ENCODE measurements around the gene SPINK1. TPM values are rescaled to one million over a fixed set of nuclear protein-coding genes. Genes with fewer than 3 reads are reported as not detected.
"Not testable (repeated sequence)": the region's sequence is repeated elsewhere in the genome, so short reads cannot be mapped to it uniquely, and the experiment has no call there.

SPINK1 gene
- polyA plus RNA-seq, 3 donors: 21.3 to 20,988 (median 136) TPM

GRCh38 chr5:147821766-147822165 is 9.7 kb downstream of the SPINK1 start:
- 48 to 83% (median 82%) methylated on average over 5 of the region's 5 CpGs for WGBS, 3 donors
- H3K27ac ChIP-seq (ENCODE audit: low read depth, low read length): no peak overlapping the region

GRCh38 chr5:147819261-147819770 is 12.2 kb downstream of the SPINK1 start:
- WGBS, 3 donors: 32 to 69% (median 41%) methylated on average over 1 of the region's 1 CpG
- no peak overlapping the region for H3K27ac ChIP-seq (ENCODE audit: low read depth, low read length)

DNA sequence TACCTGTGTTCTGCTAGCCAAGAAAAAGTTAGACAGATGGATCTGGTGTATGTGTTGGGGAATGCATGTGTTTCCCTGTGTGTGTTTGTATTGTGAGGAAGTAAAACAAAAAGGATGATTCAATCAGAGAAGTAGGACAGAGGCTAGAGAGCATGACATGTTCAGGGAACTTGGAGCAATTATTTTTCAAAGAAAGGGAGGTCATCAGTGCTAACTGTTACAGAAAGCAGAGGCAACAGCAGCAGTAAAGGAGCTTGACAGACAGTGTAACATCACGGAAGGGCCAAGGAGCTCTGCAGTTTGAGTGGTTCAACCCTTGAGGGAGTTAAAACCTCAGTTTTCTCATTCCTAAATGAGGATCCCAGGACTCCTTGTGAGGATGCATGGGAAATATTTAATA is 13.2 kb downstream of the SPINK1 start:
- 44 to 48% (median 46%) methylated on average over 1 of the region's 1 CpG for WGBS, 3 donors
- H3K27ac ChIP-seq (ENCODE audit: low read depth, low read length): no peak overlapping the region

- H3K27ac ChIP-seq (ENCODE audit: low read depth, low read length): no peak overlapping the region
- WGBS, 3 donors: 69 to 80% (median 79%) methylated on average over 1 of the region's 1 CpG
Measured at GRCh38 chr5:147813696-147814095, 17.8 kb downstream of the SPINK1 start.

DNA sequence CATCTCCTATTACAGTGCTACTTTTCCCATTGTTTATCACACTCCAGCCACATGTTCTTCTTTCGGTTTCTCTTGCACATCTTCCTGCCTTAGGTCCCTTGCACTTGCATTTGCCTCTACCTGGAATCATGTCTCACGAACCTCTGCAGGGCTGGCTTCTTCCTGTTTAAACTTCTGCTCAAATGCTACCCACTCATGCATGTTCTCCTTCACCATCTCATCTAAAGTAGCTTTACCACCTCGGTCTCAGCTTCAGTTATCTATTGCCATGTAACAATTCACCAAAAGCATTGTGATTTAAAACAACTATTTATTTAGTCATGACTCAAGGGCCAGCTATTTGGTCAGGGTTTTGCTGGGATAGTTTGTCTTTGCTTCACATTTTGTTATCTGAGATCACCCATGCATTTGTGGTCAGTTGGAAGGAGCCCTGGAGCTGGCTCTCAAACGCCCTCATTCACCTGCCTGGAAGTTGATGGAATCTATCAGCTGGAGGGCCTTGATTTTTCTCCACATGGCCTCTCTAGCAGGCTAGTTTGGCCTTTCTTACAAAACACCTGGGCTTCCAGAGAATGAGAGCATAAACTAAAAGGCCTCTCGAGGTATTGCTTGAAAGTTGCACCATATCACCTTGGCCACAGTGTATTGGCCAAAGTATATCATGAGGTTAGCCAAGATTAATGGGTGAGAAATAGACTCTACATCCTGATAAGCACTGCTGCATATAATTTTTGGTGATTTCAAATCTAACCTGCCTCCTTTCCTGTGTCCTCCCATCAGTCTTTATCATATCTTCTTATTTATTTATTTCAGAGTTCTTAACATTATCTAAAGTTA is 21.4 kb downstream of the SPINK1 start:
- H3K27ac ChIP-seq (ENCODE audit: low read depth, low read length): no peak overlapping the region
- 44 to 62% (median 50%) methylated on average over 5 of the region's 5 CpGs for WGBS, 3 donors

GRCh38 chr5:147805030-147805454 is 26.4 kb downstream of the SPINK1 start:
- WGBS, 3 donors: 37 to 67% (median 51%) methylated on average over 6 of the region's 6 CpGs

GRCh38 chr5:147804334-147804733 is 27.1 kb downstream of the SPINK1 start:
- H3K27ac ChIP-seq (ENCODE audit: low read depth, low read length): no peak overlapping the region
- WGBS, 3 donors: 70 to 86% (median 72%) methylated on average over 3 of the region's 3 CpGs

More at GRCh38 chr5:147805030-147805454, 26.4 kb downstream of the SPINK1 start:
- no peak overlapping the region for H3K27ac ChIP-seq (ENCODE audit: low read depth, low read length)

DNA sequence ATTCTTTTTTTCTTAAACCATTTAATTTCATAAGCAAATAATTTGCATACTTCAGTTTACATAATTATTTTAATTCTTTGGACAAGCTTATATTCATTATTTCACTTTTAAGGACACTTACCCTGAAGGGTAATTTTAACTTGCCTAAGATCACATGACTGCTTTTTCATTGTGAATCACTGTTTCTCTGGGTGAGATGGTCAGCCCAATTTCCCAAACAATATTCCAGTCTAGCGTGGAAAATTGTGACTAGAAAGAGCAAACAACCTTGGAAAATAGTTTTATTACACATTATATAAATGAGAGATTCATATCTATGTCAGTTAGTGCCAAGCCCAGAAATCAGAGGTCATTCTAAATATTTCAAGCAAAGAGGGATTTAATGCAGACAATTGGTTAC is 27.5 kb downstream of the SPINK1 start:
- no peak overlapping the region for H3K27ac ChIP-seq (ENCODE audit: low read depth, low read length)
- WGBS, 3 donors: 0 to 35% (median 0%) methylated on average over 1 of the region's 1 CpG

DNA sequence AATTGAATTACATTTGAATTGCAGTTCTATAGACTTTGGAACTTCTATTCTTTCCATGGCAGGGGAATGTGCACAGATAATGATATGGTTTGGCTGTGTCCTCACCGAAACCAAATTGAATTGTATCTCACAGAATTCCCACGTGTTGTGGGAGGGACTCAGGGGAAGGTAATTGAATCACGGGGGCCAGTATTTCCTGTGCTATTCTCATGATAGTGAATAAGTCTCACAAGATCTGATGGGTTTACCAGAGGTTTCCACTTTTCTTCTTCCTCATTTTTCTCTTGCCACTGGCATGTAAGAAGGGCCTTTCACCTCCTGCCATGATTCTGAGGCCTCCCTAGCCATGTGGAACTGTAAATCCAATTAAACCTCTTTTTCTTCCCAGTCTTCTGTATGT is 28.3 kb downstream of the SPINK1 start:
- 48 to 79% (median 59%) methylated on average over 3 of the region's 3 CpGs for WGBS, 3 donors
- H3K27ac ChIP-seq (ENCODE audit: low read depth, low read length): not testable (repeated sequence)

GRCh38 chr5:147801461-147801860 is 30.0 kb downstream of the SPINK1 start:
- H3K27ac ChIP-seq (ENCODE audit: low read depth, low read length): no peak overlapping the region
- WGBS, 3 donors: 71 to 80% (median 79%) methylated on average over 1 of the region's 1 CpG

DNA sequence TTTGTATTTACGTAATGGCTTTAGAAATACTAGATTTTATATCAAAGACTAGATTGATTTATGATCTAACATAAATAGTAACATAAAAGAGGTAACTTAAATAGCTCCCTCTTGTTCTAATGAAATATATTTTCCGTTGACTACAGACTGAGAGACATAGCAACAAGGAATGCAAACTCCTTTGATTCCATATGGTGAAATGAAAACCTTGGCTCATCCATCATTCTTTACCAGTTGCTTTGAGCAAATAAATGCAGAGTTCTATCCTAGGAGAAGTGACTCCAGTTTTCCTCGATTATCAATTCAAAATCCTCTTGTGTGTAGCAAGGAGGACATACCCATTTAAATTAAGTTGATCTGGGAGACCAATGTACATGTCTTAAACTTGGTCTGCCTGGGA is 31.0 kb downstream of the SPINK1 start:
- 74 to 89% (median 75%) methylated on average over 3 of the region's 3 CpGs for WGBS, 3 donors
- H3K27ac ChIP-seq (ENCODE audit: low read depth, low read length): no peak overlapping the region

DNA sequence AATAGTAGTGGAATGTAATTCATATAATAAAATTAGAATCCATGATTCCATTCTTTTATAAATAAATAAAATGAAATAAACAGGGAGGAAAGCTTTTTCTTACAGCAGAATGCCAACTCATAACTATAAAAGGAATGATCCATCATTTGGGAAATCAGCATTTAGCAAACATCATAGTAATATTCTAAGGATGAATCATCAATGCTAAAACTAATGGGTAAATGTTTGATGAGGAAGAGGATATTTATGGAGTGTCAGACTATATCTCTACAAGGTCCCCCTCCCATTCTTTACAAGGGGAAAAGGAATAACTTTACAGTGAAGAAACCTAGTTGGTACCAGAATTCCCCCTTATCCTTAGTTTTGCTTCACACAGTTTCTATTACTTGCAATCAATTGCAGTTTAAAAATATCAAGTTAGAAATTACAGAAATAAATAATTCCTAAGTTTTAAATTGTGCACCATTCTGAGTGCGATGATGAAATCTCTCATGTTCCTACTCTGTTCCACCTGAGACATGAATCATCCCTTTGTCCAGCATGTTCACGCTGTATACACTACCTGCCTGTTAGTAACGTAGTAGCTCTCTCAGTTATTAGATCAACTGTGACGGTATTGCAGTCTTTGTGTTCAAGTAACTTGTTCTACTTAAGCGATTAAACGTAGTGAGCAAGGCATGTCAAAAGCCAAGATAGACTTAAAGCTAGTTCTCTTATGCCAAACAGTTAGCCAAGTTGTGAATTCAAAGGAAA is 34.7 kb downstream of the SPINK1 start:
- 71 to 78% (median 77%) methylated on average over 6 of the region's 6 CpGs for WGBS, 3 donors
- no peak overlapping the region for H3K27ac ChIP-seq (ENCODE audit: low read depth, low read length)

DNA sequence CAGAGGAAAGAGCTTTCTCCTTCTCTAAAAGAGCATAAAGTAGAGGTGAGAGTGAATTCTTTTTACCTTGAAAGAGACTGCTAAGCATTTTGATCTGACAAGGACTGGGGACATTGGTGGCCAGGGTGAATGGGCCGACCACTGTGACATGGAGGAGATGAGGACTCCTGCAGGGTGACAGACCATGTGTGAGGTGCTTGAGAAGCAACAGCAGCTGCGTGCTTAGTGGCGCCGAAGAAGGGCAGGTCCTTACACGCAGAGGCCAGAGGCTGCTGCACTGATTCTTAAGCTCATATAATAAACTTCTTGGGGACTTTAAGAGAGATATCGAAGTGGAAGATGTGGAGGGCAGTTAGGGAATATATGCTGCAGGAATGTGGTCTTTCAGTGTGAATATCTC is 40.3 kb downstream of the SPINK1 start:
- no peak overlapping the region for H3K27ac ChIP-seq (ENCODE audit: low read depth, low read length)
- 89 to 94% (median 93%) methylated on average over 6 of the region's 6 CpGs for WGBS, 3 donors

DNA sequence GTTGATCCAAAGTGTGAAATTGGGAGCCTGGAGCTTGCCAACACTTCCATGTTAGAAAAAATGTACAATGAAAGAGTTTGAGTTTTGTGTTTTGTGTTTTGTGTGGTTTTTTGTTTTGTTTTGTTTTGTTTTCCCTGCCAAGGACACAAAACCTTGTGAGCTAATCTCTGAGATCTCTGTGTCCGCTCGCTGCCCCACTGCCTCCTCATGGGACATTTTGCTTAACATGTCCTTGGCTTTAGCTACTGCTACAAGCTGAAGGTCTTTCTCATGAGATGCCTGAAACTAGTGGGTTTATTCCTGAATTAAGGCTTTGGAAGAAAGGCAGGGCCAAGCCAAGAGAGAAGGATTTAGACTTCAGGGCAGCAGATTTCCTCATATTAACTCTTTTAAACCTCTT is 41.7 kb downstream of the SPINK1 start:
- no peak overlapping the region for H3K27ac ChIP-seq (ENCODE audit: low read depth, low read length)
- 51 to 86% (median 69%) methylated on average over 2 of the region's 2 CpGs for WGBS, 3 donors

DNA sequence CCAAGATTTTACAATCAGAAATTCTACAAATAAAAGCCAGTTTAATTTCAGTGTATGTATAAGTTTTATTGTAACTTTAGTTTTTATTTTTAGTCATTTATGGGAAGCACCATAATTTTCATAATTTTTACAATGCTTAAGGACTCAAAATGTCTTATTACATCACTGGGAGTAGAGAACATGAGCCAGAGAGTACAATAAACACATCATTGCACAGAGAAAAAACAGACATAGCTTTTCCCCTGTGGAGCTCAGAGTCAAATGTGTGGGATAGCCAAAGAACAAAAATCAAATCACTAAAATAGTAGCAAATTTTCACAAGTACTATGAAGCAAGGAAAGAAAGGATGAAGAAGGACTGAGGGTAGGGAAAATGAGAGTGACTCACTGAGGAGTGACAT is 43.4 kb downstream of the SPINK1 start:
- H3K27ac ChIP-seq (ENCODE audit: low read depth, low read length): no peak overlapping the region

DNA sequence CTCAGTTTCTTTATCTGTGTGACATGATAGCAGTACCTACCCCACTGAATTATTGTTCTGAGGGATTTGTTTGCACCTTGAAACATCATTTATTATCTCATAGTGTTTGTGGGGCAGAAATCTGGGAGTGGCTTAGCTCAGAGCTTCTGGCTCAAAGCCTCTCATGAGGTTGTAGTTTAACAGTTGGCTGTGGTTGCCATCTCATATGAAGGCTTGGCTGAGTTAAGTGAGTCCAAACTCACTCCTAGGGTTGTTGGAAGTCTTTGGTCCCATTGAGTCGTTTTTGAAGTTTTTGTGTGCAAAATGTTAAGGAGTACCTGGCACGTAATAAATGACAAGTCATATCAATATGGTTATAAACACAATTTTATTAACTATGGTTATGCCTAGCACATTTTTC is 45.3 kb downstream of the SPINK1 start:
- H3K27ac ChIP-seq (ENCODE audit: low read depth, low read length): no peak overlapping the region
- 79 to 82% (median 80%) methylated on average over 2 of the region's 2 CpGs for WGBS, 3 donors

DNA sequence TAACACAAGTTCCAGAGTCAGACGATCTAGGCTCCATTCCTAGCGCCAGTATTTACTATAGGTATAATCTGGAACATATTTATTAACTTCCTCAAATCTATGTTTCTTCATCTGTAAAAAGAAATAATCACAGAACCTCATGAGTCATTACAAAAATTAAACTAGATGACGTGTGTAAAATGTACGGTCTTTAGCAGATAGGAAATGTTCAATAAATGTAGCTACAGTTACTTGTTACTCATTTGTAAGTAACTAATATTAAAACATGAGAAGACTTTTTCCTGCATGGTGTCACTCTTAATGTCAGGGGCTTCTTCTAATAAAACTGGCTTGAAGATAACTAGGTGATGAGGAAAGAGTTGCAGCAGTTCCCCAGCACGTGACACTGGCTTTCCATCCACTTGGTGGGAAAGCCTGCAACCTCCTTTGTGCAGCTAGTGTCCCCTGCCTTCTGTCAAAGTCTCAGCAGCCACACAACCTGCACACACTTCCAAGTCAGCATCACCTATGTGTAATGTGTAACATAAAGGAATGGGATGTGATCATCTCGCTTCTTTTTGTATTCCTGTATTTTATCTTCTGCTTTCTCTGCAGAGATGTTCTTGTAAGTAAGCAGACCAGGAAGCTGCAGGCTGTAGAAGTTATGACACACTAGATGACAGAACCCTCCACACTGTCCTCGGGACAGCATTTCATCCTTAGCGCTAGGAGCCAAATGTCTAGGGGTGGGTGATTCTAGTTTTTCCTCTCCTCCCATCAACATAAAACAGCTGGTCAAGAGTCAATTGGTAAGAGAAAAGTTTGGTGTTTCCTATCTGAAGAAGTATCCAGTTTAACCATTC is 47.1 kb downstream of the SPINK1 start:
- 53 to 76% (median 64%) methylated on average over 8 of the region's 8 CpGs for WGBS, 3 donors
- H3K27ac ChIP-seq (ENCODE audit: low read depth, low read length): no peak overlapping the region

DNA sequence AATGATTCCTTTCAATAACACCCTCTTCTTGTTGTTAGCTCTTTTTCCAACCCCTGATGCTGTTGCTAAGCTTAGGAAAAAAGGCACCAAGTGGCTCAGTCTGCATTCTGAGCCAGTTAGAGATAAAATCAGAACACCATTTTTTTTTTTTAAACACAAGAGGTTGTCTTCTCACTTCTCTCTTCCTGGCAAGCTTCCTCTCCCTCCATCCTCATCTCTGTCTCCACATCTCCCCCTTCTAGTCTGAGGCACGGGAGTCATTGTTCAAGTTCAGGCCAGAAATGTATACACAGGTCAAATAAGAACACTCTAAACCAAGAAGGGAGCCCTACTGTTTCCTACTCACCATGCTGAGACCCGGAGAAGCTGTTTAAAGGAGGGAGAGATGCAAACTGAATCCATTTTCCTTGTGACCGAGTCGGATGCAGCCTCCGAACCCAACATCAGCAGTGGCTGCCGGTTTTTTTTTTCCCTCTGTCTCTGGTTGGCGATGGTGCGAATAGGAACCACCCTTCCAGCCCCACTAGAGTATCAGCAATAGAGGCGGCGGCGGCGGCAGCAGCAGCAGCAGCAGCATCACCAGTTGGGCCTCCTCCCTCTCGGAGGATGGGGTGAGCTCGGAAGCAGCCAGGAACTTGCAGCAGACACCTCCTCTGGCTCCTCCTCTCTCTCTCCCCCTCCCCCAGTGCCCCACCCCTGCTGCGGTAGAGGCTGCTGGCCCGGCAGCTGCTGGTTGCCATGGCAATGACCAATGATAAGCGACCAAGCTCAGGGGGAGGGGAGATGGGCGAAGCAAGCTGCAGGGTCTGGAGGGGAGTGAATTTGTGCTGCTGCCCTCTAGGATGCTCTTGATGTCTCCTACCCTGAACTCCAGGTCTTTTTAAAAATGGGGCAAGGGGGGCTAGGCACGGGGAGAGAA is 49.1 kb downstream of the SPINK1 start, which contains the start of gene JAKMIP2:
Gene JAKMIP2 (minus strand): TSS at position 619 of the 919 bp plus-strand sequence. CDS start 110,922 bp downstream, outside the sequence.
- 1 to 7% (median 2%) methylated on average over 19 of the region's 19 CpGs for WGBS, 3 donors
- H3K27ac ChIP-seq (ENCODE audit: low read depth, low read length): no peak within 1 kb of the TSS
